Left renal cortex interstitium (tissue), 4 donors: Measurements from ENCODE around the gene PHACTR2. TPM values are rescaled to one million over a fixed set of nuclear protein-coding genes. Genes with fewer than 3 reads are reported as not detected.
"Not testable (repeated sequence)": the region's sequence is repeated elsewhere in the genome, so short reads cannot be mapped to it uniquely, and the experiment has no call there.

ENCODE experiments used
- DNase-seq, 4 donors: peaks; one replicate each; pipeline ENCODE4 v3.0.0-alpha.2; 2013; ENCODE audit warnings: low read depth in 4 of 4, low spot score in 2 of 4, missing footprints in 1 of 4
- polyA plus RNA-seq, 4 donors: library from polyadenylated mRNA; unstranded; fragments of 120-200 nt; gene quantifications; one replicate each; pipeline ENCODE4 v1.2.1, GENCODE V29; 2013; ENCODE audit not compliant: insufficient read length in 4 of 4

PHACTR2 gene
- polyA plus RNA-seq, 4 donors: 30.0 to 36.7 (median 33.4) TPM

- DNase-seq: not testable (repeated sequence)
Observed at GRCh38 chr6:143738072-143738690, 60.4 kb downstream of the PHACTR2 start.

DNA sequence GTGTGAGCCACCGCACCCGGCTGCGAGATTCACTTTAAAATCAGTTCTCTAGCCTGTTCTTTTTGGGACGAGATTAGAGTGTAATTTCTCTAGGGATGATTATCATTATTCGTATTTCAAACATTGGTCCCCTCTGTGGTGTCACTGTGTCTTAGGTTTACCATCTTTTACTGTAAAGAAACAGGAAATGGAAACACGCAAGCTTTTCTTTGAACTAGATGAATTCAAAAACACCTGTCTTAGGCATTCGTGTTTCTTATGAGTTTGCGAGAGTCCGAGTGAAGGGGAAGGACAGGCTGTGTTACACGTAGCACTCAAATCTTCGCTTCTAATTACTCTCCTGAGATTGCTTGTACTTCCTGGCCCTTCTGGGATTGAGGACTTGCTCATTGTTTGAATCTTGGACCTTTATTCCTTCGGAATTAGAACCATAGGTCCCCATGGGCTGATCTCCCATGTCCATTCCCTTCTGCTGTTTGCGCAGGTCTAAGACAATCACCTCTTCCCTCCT, 61.6 kb downstream of the PHACTR2 start:
- DNase-seq: no peak

- no peak for DNase-seq
Observed at GRCh38 chr6:143740213-143740612, 62.4 kb downstream of the PHACTR2 start.

GRCh38 chr6:143741480-143741879, 63.7 kb downstream of the PHACTR2 start:
- no peak for DNase-seq

GRCh38 chr6:143742070-143742954, 64.5 kb downstream of the PHACTR2 start:
- no peak for DNase-seq

GRCh38 chr6:143742955-143743255, 65.1 kb downstream of the PHACTR2 start:
- no peak for DNase-seq

DNA sequence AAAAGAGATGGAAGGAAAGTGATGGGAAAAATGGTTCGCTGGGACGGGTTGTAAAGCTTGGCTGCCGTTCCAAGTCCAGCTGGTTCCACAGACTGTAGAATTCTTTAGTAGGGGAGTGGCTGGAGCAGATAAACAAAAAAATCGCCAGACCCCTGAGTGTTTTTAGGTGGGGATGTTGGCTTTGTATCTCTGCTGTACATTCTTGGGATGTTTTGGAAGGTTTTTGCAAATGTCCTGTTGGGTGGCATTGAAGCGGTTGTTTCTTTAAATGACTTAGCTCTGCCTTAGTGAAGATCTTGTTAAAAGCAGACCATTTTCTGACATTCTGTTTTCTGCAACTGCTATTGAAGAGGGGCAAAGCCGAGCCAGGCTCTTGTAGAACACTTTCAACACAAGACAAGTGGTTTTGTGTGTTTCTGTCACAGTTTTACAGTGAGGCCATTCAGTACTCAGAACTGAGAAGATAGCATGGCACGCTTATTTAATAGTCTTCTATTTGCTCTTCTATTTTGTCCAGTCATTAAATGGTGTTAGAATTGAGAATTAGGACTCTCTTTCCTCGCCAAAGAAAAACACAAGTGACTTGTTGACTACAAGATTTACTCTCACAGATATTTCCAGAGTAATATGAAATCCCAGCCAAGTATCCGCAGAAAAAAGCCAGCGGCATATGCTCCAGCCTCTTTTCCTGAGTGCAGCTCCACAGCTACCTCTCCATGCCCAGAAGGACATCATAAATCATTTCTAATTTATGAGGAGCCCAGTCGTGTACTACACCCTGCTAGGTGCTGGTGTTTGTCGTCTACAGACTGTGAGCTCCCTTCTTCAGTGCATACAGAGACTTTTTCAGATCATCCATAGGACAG, 65.8 kb downstream of the PHACTR2 start:
- peak in 2 of 4 donors; percentile 49 to 55 for DNase-seq

- DNase-seq: no peak
Observed at GRCh38 chr6:143744551-143745165, 66.9 kb downstream of the PHACTR2 start.

DNA sequence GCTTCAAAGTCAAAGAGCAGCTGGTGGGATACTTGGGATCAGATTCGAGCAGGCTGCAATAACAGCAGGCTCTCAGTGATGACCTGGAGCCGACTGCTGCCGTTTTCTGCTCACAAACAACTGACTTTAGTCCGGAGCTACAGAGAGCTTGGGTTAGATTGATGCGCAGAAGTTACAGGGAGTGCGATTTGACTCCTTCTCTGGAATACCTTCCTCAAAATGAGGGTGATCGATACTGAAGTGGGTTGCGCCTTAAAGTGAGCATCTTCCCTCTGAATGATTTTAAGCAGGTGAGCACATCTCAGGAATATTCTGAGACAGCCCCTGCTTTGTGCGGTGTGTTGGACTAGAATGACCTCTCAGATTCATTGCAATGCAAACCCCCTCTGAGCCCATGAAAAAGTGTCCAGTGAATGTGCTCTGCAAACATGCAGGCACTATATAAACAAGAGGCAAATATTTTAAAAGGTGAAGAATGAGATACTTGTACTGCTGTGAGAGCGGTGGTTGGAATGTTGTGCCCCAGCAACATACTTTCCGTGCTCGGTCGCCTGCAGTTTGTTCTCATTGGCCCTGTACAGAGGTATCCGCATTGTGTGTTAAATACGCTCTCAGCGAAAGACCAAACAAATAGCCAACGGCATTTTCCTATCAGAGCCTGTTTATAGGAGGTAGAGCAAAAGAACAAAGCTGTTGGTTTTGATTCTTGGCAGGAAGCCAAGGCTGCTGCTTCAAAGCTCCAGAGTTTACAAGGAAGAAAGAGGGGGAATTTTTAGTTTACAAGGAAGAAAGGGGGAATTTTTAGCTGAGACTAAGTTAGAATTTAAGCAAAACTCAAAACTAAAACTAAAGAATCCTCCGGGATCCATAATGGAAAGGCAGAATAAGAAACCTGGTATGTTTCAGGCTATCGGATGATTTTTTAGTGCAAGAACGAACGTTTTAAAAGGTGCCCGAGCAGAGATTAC, 67.7 kb downstream of the PHACTR2 start:
- DNase-seq: peak in 2 of 4 donors; percentile 59 to 68

DNA sequence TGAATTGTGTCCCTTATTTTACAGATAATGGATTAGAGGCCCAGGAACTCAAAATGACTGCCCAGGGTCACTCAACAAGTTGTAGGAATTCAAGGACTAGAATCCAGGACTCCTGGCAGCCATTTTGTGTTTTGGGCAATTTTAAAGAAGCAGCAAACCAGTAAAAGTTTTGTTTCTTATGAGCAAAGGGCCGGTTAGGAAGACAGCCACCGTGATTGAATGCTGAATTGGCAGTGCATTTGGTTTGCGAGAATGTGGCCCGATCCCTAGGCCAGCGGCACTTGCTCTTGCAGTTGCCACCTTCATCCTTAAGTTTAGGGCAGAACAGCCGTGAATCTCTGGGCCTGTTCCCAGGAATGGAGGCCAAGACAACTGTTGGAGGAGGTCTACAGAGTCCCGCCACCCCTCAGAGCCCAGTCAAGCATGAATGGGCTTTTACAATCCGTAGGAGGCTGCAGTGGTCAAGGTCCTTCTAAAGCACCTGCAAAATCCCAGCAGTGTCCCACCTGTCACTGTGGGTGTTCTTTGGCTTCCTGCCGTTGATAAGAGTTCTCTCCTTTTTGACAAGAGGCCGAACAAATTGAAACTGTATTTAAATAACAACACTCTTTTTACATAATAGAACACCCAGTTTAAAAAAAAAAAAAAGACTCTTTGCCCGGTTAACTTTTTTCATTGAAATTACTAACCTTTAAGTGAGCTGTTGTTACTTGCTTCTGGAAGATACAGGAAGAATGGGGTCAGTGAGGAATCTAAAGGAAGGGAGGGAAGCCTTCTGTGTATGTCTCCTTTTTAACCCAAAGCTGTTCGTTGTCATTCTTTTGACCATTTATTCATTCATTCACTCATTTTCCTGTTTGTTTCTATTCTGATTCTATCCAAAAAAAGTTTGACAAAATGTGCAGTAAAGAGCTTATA, 68.7 kb downstream of the PHACTR2 start:
- DNase-seq: no peak

DNA sequence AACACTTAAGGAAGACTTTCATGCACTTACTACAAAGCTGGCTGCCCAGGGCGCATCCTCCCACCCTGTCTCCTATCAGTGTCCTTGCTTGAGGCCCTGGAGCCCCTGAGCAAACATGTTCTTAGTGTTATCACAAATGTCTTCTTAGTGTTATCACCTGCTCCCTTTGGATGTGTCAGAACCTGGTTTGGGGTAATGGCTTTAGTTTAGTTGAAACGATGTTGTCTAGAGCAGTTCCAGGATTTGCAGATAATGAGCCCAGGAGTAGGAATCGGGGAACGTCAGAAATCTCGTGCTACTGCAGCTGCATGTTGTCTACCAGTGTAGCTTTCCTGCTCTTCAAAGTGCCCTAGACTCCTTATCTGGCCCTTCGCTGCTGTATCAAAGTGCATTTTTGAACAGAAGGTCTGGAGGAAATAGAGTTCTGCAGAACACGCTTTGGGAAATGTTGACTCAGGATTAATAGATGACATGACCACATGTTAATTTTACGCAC, 69.6 kb downstream of the PHACTR2 start:
- no peak for DNase-seq

DNA sequence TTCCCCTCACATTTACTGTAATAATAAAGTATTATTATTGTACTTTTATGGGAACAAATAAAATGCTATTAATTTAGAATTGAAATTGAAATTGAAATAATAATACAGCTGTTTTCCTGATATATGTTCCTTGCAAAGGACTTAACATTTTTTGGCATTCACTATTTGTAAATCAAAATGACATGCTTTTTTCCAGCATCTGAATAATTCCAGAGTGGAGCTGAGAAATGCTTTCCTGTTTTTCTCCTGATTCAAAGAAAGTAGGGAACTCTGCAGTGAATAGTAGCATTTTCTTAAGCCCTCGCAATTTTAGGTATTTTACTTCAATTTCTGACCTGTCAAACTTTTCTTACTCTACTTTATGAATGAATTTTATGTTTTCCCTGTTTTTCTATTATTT, 72.1 kb downstream of the PHACTR2 start:
- no peak for DNase-seq

GRCh38 chr6:143750877-143751276, 73.1 kb downstream of the PHACTR2 start:
- no peak for DNase-seq

DNA sequence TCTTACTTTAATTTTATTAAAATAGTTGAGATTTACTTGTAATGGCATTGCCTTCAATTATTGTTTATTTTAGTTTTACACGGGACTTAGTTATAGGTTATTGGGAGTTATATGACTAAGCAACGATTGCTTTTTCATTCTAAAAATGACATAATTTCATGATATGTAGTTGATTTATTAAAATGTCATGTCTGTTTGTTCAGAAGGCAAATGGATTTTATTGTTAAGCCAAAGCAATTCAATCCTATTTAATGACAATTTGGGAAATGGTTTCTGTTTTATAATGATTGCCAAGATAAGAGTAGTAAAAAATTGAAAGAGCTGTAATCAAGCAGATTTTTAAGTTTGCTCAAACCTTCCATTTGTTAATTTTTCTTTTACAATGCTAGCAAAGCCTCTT, 74.7 kb downstream of the PHACTR2 start:
- no peak for DNase-seq

DNA sequence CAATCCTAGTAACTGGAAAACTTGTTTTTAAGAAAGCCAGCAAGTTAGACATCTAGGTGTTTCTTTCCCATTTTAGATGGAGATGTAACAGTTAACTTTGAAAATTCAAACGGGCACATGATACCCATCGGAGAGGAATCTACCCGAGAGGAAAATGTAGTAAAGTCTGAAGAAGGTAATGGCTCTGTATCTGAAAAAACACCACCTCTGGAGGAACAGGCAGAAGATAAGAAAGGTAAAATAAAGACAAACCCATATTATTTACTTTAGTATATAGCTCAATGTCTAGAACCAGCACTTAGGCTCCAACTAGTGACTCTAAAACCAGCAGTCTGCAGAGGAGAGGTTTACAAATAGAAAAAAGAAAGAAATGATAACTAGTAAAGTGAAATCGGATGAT, 75.9 kb downstream of the PHACTR2 start:
- no peak for DNase-seq

GRCh38 chr6:143754204-143754603, 76.4 kb downstream of the PHACTR2 start:
- DNase-seq: no peak

DNA sequence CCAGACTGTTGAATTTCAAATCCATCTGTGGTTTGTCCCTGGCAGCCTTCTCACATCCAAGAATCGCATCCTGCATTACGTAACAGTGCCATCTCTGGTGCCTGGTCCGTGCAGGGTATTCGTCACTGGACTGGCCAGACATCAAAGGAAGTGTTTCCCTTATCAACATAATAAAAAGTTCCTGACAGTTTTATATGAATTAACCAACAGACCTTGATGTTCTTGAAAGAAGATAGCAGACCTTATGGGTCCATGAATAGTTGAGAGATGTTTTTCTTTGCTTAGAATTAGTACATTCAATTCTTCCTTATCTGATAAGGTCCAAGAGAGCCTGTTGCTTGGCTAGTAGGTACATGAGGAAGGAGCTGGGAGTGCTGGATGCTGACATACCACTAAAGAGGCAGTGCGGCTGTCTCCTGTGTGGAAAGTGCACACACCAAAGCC, 77.6 kb downstream of the PHACTR2 start:
- no peak for DNase-seq

DNA sequence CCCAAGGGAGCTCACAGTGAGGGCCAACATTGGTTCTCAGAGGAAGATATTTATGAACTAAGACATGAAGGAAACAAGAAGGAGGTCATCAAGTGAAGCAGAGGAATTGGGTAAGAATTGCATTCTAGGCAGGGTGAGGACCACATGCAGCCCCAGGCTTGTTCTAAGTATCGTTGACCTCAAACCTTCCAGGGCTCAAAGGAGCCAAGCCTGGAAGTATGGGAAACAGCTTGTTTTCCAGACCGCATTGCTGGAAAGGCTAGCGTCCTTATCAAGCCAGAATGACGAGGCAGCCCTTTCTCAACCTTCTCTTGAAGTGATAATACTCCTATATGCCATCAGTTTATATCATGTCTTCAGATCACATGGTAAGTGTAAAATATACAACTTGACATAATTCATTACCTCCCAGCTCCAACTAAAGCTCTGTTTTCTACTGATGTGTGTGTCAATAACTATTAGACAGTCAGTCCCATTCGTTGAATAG, 79.6 kb downstream of the PHACTR2 start:
- DNase-seq: no peak
